ENCODE data around the gene MYL10.
"Not testable (repeated sequence)": the region's sequence is repeated elsewhere in the genome, so short reads cannot be mapped to it uniquely, and the experiment has no call there.

MYL10 gene

DNA sequence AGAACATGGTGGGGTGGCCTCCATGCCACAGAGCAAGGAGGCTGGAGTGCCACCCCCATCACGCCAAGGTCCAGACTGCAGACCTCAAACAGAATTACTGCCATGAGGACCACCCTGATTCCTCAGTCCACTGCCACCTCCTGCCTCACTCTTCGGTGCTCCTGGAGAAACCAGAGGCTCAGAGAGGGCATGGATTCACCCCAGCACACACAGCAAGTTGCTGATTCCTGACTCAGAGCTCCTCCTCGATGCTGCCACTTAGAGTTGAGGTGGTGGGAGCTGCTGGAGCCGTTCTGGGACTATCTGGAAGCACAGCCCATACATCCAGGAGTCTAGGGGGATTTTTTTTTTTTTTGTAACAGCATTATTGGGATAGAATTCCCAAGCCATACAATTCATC is 22.0 kb upstream of the MYL10 start:
- no peak for DNase-seq (ENCODE audit: low spot score)

DNA sequence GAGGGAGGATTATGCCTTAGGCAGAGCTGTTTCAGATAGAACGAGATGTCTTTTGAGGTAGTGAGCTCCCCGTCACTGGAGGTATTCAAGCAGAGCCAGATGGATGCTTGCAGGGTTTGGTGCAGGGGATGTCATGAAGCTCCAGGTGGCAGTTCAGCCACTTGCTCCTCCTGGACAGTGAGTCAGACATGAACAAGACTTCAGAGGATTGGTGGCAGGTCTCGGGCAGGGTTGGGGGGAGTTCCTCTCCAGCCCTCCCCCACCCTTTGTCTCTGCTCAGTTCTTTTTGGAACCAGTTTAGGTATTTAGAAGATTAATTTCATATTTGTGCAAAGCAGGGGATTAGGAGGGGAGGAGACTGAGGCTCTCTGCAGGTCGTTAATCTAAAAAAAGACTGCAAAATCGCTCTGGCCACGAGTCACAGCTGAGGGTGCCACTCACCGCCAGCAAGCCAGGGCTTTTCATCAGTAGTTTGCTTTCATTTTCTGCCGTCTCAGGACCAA is 21.5 kb upstream of the MYL10 start:
- no peak for DNase-seq (ENCODE audit: low spot score)

DNA sequence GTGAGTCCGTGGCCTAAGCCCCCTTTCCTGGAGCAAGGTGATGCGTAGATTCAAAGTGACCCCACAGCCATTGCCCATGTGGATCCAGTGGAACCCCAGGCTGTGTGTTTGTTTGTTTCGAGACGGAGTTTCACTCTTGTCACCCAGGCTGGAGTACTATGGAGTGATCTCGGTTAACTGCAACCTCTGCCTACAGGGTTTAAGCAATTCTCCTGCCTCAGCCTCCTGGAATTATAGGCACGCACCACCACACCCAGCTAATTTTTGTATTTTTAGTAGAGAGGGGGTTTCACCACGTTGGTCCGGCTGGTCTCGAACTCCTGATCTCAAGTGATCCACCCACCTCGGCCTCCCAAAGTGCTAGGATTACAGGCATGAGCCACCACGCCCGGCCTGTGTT is 18.8 kb upstream of the MYL10 start:
- not testable (repeated sequence) for DNase-seq (ENCODE audit: low spot score)

DNA sequence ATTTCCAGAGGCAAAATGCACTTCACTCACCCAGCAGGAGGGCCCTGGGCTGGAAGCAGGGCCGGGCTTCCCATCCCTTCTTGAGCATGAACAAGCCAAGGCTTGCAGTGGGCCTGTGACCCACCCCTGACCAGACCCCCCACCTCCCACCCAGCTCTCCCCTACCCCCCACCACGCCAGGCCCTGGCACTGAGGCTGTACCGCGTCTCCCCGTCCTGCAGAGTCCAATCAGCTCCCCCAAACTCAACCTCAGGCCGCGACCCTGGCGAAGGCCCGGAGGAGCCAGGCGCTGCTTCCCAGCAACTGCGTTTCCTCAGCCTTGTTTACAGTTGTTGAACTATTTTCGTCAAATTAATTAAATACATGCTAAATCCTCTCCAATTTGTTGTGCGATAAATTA is 16.9 kb upstream of the MYL10 start:
- no peak for DNase-seq (ENCODE audit: low spot score)

DNA sequence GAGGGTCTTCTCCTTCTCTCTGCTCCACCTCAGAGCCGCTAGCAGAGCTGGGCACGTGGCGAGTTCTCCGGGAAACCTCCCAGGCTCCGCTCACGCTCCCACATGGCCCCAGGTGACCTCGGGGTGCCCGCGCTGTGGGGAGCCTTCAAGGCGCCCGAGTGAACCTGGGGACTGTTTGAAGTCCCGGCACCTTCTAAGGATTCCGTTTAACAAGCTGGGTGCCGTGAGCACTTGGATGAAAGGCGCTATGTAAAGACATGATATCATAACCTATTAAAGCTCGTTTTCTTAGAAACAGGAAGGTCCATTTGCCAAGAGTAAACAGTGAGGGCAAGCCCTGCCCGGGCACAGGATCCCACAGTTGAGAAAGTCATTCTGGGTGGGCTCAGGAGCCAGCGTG is 15.8 kb upstream of the MYL10 start:
- no peak for DNase-seq (ENCODE audit: low spot score)

DNA sequence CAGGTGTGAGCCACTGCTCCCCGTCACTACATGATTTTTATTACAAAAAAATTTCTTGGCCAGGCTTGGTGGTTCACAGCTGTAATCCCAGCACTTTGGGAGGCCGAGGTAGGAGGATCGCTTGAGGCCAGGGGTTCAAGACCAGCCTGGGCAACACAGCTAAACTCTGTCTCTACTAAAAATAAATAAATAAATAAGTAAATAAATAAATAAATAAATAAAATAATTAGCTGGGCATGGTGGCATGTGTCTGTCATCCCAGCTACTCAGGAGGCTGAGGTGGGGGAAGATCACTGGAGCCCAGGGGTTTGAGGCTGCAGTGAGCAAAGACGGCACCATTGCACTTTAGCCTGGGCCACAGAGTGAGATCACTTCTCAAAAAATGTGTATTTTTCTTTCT is 10.0 kb upstream of the MYL10 start:
- DNase-seq (ENCODE audit: low spot score): not testable (repeated sequence)

DNA sequence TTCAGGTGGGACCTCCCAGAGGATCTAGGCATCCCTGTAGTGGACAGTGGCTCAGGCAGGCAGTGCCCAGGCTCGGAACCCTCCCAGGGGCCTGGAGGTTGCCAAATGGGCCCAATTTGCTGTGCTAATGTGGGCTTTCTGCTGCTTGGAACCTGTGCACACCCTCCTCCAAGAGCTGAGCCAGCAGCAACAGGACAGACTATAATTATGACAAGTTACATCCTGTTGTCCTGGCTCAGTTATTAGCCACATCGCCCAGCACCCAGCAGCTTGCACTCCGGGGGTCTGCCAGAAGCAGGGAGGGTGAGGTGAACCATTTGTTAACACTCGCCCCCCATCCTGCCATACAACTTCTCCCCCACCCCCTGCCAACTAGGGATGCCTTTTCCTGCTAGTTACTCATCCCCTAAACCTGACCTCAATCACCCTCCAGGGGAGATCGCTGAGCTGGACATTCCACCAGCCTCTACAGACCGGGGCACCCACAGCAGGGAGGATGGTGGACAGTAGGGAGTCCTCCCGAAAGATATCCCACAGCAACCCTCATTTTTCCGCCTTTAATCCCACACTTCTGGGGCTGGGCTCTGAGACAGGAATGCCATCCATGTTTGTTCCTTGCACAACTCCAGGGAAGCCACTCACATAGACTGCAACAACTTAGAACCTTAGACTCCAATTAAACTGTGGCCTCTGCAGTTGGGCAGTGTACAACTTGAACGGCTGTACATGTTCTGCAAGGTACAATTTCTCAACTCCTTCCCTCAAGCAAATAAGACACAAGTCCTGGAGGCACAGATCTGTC is 7.9 kb upstream of the MYL10 start:
- DNase-seq (ENCODE audit: low spot score): no peak

DNA sequence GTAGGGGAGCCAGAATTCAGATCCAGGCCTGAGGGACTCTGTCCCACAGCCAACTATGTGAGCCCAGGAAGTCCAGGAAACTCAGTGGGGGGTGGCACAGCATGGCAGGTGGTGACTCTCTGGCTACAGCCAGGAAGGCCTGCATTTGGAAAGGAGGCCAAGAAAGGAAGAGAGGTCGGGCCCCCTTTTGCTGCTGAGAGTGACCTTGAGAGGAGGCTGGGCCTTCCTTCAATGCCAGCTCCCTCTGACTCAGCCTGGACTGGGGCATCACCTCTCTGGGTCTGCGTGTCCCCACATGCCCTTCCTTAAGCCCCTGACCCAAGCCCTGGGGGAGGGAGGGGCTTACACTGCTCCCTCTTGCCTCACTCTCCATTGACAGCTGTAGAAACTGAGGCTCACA is 6.4 kb upstream of the MYL10 start:
- DNase-seq (ENCODE audit: low spot score): no peak

DNA sequence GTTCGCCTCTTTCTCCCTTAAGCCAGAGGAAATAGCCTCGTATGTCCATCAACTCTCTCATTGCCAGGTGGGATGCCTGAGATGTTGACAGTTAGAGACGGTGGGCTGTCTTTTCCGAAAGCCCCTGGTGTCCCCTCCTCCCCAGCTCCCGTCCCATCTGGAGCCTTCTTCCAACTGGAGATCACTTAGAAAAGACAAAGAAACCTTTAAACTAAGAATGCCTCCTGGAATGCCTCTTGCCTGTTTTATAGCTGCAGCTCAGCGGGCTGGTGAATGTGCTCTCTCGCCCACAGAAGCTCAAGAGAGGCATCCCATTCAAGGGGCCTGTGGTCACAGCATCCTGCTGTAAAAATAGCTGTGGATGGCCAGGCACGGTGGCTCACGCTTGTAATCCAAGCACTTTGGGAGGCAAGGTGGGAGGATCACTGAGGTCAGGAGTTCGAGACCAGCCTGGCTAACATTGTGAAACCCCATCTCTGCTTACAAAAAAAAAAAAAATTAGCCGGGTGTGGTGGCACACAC is 5.2 kb upstream of the MYL10 start:
- no peak for DNase-seq (ENCODE audit: low spot score)

DNA sequence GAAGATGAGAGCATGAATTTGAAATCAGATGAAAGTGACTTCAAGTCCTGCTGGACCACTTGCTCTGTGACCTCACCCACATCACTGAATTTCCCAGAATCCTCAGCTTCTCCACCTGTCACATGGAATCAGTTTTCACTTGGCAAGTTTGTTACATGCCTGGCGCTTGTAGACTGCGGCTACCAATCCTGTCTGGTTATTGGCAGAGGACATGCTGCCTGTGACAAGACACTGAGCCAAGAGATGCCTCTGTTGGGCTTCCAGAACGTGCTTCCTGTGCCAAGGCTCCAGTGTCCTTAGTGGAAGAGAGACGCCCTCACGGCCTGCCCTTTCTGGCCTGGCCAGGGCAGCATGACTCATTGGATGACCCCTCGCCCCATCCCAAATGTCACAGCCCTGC is 4.4 kb upstream of the MYL10 start:
- no peak for DNase-seq (ENCODE audit: low spot score)

DNA sequence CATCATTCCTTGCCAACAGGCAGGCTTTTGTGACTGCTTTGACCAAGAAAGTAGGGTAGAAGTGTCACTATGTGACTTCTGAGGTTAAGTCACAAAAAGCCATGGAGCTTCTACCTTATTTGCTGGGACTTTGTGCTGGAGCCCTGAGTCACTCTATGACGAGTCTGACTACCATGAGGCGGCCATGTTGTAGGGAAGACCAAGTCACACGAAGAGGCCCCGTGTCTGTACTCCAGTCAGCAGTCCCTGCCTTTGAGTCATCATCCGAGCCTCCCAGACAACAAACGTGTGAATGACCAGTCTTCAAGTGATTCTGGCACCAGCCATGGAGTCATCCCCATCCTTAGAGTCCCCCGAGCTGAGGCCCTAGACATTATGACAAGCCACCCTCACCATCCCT is 3.5 kb upstream of the MYL10 start:
- DNase-seq (ENCODE audit: low spot score): no peak

DNA sequence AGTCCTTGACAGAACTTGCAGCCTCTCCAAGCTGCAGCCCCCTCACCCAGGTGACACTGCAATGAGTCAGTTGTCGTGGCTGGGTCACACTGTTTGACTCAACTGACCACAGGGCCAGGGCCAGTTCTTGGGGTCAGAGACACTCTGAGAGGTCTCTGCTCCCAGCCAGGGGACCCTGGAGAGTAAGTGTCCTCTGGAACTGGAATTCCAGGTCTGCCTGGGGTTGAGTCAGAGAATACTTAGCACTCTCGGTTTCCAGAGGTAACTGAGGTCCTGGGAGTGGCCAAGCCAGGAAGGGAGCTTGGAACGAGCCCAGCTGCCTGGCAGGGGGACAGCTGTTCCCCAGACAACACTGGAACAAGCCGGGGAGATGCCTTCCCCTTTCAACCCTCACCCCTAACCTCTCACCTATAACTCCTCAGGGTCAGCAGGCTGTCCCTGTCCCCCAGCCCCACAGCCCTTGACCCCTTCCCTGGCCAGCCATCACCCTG is 2.2 kb upstream of the MYL10 start:
- no peak for DNase-seq (ENCODE audit: low spot score)

DNA sequence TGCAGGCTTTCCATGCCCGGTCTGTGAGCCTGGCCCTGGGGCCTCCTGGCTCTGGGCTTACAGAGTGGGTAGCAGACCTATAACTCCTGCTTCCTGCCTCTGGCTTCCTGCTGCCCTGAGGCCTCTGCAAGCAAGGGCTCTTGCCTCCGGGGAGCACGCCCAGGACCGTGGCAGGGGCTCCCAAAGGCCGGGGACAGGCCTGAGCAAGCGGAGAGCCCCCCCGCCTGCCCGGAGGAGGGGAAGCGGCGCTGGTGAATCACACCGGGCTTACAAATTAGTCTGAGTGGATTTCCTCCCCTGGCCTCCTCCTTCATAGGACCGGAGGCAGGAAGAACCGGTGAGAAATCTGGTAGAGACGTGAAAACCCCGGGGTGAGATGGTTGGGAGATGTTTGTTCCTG is 1.5 kb upstream of the MYL10 start:
- no peak for DNase-seq (ENCODE audit: low spot score)

DNA sequence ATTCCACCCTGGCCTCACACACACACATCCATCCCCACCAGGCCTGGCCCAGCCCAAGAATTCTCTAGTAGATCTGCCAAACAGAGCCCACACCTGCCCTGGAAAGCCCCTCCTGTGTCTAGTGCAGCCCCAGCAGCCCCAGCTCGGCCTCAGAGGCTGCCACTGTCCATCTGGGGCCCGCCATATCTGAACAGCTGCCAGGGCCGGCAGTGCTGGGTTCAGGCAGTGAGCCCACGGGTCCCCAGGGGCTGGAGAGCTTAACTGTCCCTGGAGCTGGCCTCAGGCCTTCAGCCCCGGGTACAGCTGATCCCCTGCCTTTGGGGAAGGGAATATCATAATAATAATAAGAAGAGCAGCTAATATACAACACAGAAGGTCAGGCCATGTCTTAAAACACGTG is 574 bp downstream of the MYL10 start:
- no peak for DNase-seq (ENCODE audit: low spot score)

DNA sequence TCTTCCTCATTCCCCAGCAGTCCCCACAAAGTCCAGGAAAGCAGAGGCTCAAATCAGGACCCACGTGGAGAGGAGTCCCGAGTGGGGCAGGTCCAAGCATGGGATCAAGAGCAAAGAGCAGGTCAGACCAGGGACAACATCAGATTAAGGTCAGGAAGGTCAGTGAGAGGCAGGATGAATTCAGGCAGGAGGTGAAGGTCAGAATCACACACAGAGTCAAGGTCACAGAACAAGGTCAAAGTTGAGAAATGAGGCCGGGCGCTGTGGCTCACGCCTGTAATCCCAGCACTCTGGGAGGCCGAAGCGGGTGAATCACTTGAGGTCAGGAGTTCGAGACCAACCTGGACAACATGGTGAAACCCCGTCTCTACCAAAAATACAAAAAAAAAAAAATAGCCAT is 2.3 kb downstream of the MYL10 start:
- DNase-seq (ENCODE audit: low spot score): no peak

DNA sequence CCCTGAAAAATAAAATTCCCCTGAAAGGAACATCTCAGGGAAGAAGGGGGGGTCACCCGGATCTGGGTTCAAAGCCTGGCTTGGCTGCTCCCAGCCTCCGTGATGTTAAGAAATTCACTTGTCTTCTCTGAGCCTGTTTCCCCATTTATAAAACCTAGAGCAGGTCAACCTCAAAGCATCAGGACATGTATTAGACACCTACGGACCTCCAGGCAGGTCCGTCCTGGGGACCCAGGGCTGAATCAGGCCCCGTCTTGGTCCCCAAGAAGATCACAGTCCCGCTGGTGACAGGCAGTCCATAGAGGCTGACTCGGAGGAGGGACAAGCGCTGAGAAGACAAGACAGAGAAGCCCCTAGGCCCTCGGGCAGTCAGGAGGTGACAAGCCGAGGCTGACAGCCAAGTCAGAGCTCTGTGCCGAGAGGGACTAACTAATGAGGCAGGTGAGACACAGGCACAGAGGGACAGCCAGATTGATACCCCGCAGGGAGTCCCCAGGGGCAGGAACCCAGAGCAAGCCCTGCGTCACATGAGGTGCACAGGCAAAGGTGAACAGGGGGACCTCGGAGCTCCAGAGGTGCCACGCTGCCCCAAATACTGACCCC is 2.9 kb downstream of the MYL10 start:
- no peak for DNase-seq (ENCODE audit: low spot score)

DNA sequence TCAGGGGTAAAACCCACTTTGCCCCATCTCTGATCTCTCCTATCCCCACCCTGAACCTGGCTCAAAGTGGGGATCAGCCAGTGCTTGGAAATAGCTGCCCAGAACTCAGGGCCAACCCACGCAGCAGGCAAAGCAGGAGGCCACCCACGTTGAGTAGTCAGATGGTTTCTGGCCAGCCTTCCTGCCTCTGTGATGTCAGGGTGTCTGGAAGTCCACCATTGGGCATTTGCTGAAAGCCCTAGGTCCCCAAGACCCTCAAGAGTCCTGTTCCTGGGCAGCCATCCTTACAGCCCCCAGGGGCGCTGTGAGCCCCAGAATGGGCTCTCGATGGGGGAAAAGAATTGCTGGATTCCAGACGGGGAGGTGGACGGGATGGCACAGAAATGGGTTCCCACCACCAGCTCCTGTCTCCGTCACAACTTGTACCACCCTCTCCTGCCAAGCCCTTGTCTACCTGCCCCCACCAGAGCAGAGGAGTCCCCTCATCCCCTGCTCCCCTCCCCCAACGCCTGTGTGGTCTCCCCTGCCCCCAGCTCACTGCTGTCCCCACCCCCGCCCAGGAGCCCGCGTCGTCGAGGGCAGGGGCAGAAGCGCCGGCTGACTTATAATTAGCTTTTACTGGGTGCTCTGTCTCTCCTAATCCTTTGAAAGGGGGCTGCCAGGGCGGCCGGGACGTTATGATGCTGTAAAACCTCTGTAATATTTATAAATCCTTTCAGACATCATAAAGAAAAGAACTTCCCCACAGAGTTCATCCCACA is 3.9 kb downstream of the MYL10 start:
- DNase-seq (ENCODE audit: low spot score): no peak

DNA sequence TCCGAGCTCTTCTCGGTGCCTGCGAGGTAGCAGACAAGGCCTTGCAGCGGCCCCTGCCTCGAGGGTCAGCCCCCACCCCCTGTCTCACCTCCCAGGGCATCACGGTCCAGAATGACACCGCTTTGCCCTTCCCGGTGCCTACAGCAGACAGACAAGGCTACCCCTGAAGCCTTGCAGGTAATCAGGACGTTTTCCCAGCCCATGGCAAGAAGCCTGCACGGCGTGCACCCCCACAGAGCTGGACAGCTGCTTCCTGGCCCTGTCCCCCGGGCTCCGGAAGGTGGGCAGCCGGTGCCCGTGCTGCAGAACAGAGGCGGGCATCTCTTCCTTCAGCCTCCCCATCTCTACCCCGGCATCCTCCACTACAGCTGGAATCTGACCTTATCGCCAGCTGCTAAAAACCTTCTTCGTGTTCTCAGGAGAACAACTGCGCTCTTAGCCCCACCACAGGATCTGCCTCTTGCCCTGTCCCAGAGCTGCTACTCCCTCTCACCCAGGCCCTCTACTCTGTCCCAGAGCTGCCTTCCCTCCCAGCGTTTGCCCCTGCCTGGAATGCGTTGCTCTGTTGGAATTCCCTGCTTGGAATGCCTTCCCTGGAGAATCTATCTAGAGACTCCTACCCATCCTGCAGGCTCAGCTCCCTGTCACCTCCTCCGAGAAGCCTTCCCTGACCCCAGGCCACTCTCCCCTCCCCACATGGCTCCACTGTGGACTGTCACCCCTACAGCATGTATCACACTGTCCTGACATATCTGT is 4.7 kb downstream of the MYL10 start:
- DNase-seq (ENCODE audit: low spot score): no peak

DNA sequence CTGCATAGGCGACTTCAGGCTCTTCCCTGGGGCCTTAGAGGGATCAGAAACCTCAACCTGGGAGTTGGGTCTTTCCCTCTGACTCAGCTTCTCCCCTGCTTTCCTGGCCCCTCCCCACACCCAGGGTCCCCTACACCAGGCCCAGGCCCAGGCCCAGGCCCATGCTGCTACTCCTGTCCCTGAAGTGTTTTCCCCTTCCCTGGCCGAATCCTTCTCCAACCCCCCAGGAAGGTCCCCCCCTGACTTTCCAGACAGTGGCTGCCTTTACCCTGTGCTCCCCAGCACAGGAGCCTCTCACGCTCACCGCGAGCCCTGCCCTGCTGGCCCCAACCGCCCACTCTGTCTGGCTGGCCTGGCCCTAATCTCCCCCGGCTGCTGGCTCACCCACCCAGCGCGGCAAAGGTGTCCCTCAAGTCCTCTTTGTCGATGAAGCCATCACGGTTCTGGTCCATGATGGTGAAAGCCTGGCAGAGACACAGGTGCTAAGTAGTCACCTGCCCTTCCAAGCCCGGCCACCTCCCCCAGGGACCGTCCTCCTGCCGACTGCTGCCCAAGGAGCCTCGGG is 6.4 kb downstream of the MYL10 start:
- DNase-seq (ENCODE audit: low spot score): no peak

DNA sequence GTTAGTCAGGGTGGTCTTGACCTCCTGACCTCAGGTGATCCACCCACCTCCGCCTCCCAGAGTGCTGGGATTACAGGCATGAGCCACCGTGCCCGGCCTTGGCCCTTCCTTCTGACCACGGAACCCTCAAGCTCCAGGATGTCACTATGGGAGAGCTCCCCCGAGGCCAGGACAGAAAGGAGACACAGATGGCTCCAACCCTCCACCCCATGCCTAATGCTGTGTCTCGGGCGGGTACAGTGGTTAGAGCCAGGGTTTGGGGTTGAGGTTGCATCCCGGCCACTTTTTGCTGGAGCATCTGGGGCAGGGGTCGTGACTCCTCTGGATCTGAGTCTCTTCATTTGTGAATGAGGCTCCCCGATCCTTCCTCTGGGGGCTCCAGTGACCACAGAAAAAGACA is 8.1 kb downstream of the MYL10 start:
- no peak for DNase-seq (ENCODE audit: low spot score)

DNA sequence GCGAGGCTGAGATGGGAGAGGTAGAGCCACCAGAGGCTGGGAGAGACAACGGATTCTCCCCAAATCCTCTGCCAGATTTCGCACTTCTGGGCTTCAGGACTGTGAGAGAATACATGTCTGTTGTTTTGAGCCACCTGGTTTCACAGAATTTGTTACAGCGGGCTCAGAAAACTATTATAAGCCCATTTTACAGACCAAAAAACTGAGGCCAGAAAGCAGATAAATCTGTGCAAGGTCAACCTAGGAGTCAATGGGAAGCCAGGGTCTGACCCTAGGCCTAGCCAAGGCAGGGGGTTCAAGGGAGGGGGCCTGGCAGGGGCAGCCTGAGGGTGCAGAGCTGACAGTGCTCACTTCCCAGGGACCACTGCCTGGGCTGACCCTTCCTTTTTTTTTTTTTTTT is 8.7 kb downstream of the MYL10 start:
- no peak for DNase-seq (ENCODE audit: low spot score)

DNA sequence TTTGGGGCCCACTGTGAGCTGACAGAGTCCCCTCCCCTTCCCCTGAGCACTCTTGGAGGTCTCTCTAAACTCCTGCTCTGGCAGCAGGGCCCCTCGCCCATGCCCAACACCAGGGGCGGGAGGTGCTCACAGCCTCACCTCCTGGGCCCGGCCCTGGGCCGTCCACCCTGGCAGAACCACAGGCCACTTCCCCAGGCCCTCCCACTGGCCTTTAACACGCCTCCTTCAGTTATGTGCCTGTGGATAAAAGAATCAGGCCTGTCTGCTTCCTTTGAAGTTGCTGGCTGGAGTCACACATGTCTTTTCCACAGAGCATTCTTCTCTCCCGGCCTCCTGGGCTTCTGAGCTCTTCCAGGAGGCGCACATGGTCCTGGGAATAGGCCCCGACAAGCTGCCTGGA is 10.2 kb downstream of the MYL10 start:
- no peak for DNase-seq (ENCODE audit: low spot score)
